CD4-positive, alpha-beta T cell treated with Interferon gamma for 1 hour (primary cell): Measurements from ENCODE around the gene CDIP1.
A peak's percentile ranks its signal among the peaks of the same experiment; 100 is the strongest.

Experiments
- DNase-seq: peaks from one replicate; pipeline ENCODE4 v3.0.0-alpha.2; 2020

Gene CDIP1

GRCh38 chr16:4486126-4486893 lies 52.3 kb downstream of the CDIP1 start:
- DNase-seq, result no peak

DNA sequence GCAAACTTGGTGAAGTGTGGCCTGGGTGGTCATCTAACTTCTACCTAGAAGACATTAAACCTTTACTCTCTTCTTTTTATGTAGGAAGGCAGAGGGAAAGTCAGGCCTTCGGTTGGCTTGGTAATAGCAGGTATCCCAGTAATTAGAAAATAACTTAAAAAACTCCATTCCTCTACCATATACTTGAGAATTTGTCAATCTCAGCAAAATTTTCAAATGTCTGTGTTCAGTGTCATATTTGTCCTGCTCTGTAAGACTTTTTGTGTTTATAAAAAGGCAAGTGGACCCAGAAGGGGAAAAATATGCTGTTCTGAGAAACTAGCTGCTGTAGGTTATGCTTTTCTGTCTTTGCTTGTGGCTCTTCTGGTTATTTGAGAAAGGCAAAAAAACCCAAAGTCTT lies 56.6 kb downstream of the CDIP1 start:
- no peak for DNase-seq

GRCh38 chr16:4481526-4481925 lies 57.0 kb downstream of the CDIP1 start:
- no peak for DNase-seq

DNA sequence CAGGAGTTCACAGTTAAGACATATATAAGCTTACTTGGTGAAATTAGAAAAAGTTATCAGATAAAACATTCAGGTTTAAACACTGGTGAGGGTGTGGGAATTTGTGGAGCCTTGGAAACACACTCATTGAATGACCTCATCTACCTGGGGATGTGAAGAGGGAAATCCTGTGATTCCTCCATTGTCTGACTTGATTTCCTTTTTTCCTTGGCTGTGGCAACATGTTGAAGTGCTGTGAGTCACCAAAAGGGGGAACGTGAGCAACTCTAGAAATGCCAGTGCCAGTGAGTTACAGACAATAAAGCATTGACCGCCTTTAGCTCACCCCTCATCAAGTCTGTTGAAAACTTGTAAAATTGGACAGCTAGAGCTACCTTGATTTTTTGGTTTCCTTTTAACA lies 60.6 kb downstream of the CDIP1 start:
- no peak for DNase-seq

- peak; percentile 93 for DNase-seq
Measured at GRCh38 chr16:4475880-4476788, 62.4 kb downstream of the CDIP1 start, which contains the start of gene HMOX2. TSS of gene HMOX2 (plus strand) at chr16:4476398. CDS start at chr16:4505525, 29,127 bp downstream.

DNA sequence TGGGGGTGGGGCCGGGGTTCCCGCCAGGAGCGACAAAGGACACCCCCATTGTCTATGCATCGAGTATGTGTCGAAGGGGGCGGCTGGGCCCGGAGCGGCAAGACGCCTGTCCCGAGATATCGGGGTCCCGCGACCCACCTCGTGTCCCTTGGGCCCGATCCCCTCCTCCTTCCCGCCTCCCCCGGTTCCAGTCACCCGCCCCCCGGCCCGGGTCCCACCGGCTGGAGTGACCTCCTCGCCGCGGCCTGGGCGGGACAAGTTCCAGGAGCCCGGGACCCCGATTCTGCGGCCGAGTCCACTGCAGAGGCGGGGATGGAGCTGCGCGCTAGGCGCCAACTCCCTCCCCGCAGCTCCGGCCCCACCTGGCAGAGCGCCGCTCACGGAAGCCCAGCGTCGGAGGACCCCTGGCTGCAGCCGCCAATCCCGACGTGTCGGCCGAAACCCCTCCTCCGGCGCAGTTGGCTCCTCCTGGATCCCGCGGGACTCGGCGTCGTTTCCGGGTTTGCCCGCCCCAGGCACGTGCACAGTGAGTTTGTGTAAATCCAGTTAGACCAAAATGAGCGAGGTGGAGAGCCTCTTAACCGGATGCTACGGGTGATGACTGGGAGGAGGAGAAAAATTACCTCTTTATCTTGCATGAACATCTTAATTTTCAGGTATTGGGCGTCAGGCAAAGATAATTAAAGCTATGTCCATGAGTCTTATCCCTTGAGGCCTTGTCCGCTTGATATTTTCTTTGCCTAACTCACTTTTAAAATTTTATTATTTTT lies 64.2 kb downstream of the CDIP1 start, which contains the start of gene NMRAL1:
TSS of gene NMRAL1 (minus strand) at position 434 of the 770 bp plus-strand sequence. CDS start 493 bp downstream, outside the sequence.
- peak; percentile 85 for DNase-seq

DNA sequence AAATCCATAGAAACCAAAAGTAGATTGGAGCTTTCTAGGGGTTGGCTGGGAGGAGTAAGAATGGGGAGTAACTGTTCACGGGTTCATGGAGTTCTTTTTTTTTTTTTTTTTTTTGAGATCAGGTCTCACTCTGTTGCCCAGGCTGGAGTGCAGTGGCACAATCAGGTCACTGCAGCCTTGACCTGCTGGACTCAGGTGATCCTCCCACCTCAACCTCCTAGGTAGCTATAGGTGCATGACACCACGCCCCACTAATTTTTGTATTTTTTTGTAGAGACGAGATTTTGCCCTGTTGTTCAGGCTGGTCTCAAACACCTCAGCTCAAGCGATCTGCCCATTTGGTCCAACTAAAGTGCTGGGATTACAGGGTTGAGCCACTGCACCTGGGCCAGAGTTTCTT lies 65.7 kb downstream of the CDIP1 start:
- no peak for DNase-seq

DNA sequence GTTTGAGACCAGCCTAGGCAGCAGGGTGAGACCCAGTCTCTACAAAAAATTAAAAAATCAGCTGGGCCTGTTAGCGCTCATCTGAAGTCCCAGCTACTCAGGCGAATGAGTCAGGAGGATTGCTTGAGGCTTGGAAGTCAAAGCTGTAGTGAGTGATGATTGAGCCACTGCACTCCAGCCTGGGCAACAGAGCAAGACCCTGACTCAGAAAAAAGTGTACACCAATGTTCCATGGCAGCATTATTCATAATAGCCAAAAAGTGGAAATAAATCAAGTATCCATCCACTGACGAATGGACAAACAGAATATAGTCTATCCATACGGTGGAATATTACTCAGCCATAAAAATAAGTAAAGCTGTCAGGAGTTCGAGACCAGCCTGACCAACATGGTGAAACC lies 66.7 kb downstream of the CDIP1 start:
- no peak for DNase-seq

DNA sequence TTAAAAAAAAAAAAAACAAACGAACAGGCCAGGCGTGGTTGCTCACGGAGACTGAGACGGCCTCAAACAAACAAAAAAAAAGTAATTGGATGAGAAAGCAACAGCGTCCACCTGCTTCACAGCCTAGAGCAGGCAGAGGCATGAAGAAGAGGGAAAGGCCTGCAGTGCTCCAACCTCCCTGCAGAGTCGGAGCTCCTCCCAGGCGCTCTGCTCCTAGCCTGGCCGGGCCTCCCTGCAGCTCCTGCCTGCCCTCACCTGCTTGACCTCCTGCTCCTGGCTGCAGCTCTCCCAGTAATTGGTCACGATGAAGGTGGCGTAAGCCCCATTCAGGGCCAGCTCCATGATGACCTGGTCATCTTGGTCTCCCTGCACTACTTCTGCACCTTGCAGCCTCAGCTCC lies 69.6 kb downstream of the CDIP1 start:
- DNase-seq, result no peak

DNA sequence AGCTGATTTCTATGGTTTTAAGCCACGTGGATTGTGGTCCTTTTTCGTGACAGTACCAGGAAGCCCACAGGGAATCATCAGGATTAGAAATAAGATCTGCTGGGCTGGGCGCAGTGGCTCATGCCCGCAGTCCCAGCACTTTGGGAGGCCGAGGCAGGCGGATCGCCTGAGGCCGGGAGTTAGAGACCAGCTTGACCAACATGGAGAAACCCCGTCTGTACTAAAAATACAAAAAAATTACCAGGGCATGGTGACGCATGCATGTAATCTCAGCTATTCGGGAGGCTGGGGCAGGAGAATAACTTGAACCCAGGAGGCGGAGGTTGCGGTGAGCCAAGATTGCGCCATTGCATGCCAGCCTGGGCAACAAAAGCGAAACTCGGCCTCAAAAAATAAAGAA lies 70.7 kb downstream of the CDIP1 start:
- DNase-seq, result no peak

- peak; percentile 68 for DNase-seq
Measured at GRCh38 chr16:4465977-4466779, 72.4 kb downstream of the CDIP1 start.

DNA sequence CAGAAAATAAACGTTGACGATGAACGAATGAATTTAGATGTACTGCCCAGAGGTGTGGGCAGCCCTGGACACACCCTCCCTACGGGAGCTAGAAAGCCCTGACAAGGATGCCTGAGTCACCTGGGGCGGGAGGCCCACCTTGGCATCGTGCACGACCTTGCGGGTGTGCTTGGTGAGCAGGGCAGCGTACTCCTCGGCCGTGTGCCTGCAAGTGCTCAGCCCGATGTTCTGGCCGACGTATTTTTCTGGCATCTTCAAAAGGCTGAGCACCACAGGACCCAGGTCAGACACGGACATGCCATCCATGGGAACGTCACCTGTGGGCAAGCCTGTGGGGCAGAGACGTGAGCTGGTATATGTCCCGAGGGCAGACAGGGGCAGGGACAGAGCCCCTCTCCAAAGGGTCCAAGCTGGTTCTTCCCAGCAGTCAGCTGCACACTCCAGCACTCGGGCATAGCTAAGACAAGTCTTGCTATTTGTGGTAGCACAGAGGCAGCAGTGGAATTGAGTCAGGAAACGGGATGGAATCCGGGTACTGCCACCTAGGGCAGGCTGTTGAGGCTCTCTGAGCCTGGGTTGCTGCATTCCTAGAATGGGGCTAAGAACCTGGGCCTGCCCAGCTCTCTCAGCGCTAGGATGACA lies 74.9 kb downstream of the CDIP1 start:
- no peak for DNase-seq

- DNase-seq, result no peak
Measured at GRCh38 chr16:4461250-4462085, 77.1 kb downstream of the CDIP1 start.

GRCh38 chr16:4460936-4461249 lies 77.7 kb downstream of the CDIP1 start:
- DNase-seq, result no peak
